NT2/D1 (cell line): Measurements from ENCODE around the gene LAGE3.

Experiments
- DNase-seq: peaks from one replicate; pipeline ENCODE4 v3.0.0-alpha.2; 2011; ENCODE audit warnings: low read depth, low spot score
- H3K27me3 ChIP-seq: 2 replicates; pipeline ENCODE4 v1.6.0; 2011; ENCODE audit warnings: mild to moderate bottlenecking; ENCODE audit not compliant: insufficient read length, insufficient read depth
- H3K36me3 ChIP-seq: 2 replicates; pipeline ENCODE4 v1.6.1; 2011; ENCODE audit warnings: mild to moderate bottlenecking, low read length, mixed read lengths; ENCODE audit not compliant: insufficient read depth, insufficient read length
- H3K4me1 ChIP-seq: 2 replicates; pipeline ENCODE4 v1.5.1; 2011; ENCODE audit not compliant: insufficient read depth, insufficient read length
- H3K4me3 ChIP-seq: 2 replicates; pipeline ENCODE4 v1.5.1; 2011; ENCODE audit warnings: low read depth; ENCODE audit not compliant: insufficient read length
- H3K9ac ChIP-seq: 2 replicates; pipeline ENCODE4 v1.6.0; 2011; ENCODE audit warnings: low read depth; ENCODE audit not compliant: insufficient read length
- H3K9me3 ChIP-seq: 2 replicates; pipeline ENCODE4 v1.5.1; 2011; ENCODE audit warnings: mild to moderate bottlenecking, low read length; ENCODE audit not compliant: insufficient read depth
- SUZ12 ChIP-seq: IDR thresholded peaks from 2 replicates; pipeline ENCODE4 v1.6.1; 2011; ENCODE audit not compliant: insufficient read length, insufficient read depth; ENCODE audit errors: extremely low read depth
- YY1 ChIP-seq: IDR thresholded peaks from 2 replicates; pipeline ENCODE4 v1.6.1; 2011; ENCODE audit not compliant: insufficient read length, insufficient read depth
- ZNF274 ChIP-seq: IDR thresholded peaks from 2 replicates; pipeline ENCODE4 v1.6.1; 2011; ENCODE audit warnings: mild to moderate bottlenecking, low read depth, low read length

The LAGE3 gene

DNA sequence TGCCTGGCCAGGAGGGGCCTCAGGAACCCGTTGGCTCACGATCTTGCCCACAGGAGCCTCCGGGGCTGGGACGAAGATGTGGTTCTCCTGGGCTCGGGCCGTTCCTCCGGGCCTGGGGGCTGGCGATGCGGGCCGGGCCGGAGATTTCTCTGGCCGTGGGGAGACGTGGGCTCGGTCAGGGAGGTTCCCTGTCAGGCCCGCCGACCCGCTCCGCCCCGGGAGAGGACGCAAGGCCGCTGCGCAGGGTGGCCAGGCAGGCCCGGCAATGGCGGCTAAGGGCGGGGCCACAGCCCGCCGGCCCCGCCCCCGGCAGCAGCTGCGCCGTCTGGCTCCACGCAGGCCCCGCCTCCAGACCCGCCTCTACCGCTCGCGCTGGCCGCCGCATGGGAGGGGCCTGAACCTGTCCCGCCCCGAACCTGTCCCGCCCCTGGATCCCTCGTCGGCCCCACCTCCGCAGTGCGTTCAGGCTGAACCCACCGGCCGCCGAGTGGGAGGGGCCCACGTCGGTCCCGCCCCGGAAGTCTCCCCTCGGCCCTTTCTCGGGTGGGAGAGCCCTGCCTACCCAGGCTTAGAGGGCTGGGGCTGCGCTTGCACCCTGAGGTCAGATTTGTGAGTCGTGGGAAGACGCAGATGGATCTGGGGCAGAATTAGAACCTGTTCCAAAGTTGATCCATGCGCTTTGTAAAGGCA, 37.0 kb upstream of the LAGE3 start, which contains the start of gene FAM3A:
TSS of gene FAM3A (minus strand) at position 267 of the 690 bp plus-strand sequence. CDS start 460 bp downstream, outside the sequence.
- Histone ChIP-seq H3K9ac (peak within 1 kb of the TSS; percentile 80), H3K27me3 (no peaks in the 10 kb centered on the region), H3K4me1 (no peaks in the 10 kb centered on the region), H3K4me3 (peak within 1 kb of the TSS; percentile 62), H3K9me3 (no peaks in the 10 kb centered on the region), H3K36me3 (no peaks in the 10 kb centered on the region)
- TF ChIP-seq ZNF274 (no peak), SUZ12 (no peak), YY1 (no peak)
- DNase-seq: peak; percentile 54

DNA sequence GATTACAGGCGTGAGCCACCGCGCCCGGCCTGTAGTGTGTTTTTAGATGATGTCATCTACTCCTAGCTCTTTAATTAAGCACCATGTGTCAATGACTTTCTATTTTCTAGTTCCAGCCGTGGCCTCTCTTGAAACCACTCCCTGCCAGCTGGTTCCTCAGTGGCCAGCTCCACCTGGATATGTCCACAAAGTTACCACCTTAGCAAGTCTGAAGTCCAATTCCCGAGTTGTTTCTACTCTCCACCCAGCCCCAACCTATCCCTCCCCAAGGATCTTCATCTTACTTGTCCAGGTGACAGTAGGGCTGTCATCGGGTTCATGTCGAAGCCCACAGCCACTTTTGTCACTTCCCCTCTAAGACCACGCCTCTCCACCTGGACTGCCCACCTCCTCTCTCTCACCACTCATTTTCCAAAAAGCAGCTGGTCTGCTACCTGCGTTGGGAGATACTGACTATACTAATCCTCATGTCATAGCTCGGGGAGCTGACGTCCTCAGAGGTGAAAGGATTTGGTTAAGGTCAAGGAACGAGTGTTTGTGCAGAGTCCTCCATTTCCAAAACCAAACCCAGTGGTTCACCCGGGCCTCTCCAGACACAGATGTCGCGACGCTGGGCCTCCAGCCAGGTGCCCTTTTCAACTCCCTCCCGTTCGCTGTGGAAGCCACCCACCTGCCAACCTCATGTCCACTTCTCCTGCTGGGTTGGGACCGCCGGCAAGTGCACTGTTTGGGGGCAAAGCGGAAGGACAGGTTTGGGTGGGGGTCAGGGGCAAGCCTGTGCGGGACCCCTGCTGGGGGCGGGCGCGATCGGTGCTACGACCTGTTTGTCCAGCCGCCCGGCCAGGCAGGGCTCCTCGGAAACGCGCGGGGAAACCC, 36.2 kb upstream of the LAGE3 start:
- H3K4me3 ChIP-seq: peak overlapping the region; percentile 62
- no peaks in the 10 kb centered on the region for H3K9me3 ChIP-seq
- TF ChIP-seq SUZ12 (no peak), YY1 (no peak), ZNF274 (no peak)
- H3K27me3 ChIP-seq: no peaks in the 10 kb centered on the region
- DNase-seq: no peak
- no peaks in the 10 kb centered on the region for H3K36me3 ChIP-seq
- H3K9ac ChIP-seq: peak overlapping the region; percentile 80
- H3K4me1 ChIP-seq: no peaks in the 10 kb centered on the region

- Histone ChIP-seq H3K4me1 (no peaks in the 10 kb centered on the region), H3K9me3 (no peaks in the 10 kb centered on the region), H3K27me3 (no peaks in the 10 kb centered on the region), H3K9ac (no peak overlapping the region), H3K36me3 (peaks cover 5% of the 10 kb centered on the region), H3K4me3 (no peak overlapping the region)
- TF ChIP-seq ZNF274: no peak
- no peak for DNase-seq
Measured at GRCh38 chrX:154513716-154514115, 34.6 kb upstream of the LAGE3 start.

DNA sequence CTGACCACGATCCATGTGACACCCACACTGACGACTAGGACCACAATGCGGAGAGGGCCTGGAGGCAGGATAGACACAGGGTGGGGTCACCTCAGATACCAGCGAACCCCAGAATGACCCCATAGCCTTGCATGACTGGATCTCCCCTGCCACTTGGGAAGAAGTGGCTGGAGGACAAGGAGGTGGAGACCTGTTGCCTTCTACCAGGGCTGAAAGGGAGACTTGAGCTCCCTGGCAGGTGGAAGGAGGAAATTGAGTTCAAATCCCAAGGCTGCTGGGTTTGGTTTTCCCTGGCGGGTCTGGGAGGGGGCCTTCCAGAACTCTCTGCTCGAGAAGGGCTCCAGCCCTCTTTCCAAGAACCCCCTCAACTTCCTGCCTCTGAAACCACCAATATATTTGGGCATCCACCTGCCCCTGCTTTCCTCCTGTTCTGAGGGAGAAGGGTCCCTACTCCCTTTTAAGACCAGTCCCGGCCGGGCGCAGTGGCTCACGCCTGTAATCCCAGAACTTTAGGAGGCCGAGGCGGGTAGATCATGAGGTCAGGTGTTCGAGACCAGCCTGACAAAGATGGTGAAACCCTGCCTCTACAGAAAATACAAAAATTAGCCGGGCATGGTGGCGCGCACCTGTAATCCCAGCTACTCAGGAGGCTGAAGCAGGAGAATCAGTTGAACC, 33.9 kb upstream of the LAGE3 start:
- no peak for TF ChIP-seq ZNF274
- TF ChIP-seq YY1: no peak
- TF ChIP-seq SUZ12: no peak
- DNase-seq: no peak
- Histone ChIP-seq H3K9me3 (no peaks in the 10 kb centered on the region), H3K4me1 (no peaks in the 10 kb centered on the region), H3K27me3 (no peaks in the 10 kb centered on the region), H3K36me3 (peaks cover 5% of the 10 kb centered on the region), H3K4me3 (no peak overlapping the region), H3K9ac (no peak overlapping the region)

DNA sequence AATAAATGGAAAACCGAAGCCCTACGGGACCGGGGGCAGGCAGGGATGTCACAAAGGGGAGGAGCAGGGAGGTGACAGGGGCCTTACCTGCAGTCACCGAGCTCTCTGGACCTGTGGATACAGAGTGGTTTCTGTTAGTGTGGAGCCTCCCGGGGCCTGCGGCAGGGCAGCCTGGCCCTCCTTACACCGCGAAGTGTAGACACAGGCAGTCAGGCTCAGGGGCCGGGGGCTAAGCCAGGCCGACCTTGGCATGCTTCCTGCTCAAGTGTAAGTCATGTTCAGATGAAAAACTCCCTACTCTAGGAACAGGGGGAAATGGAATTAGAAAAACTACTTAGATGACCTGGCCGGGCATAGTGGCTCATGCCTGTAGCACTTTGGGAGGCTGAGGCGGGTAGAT, 32.7 kb upstream of the LAGE3 start:
- no peaks in the 10 kb centered on the region for H3K9me3 ChIP-seq
- H3K9ac ChIP-seq: no peak overlapping the region
- TF ChIP-seq YY1: no peak
- no peak overlapping the region for H3K4me3 ChIP-seq
- no peak for DNase-seq
- peaks cover 10% of the 10 kb centered on the region for H3K36me3 ChIP-seq
- no peaks in the 10 kb centered on the region for H3K27me3 ChIP-seq
- H3K4me1 ChIP-seq: no peaks in the 10 kb centered on the region

- peaks cover 10% of the 10 kb centered on the region for H3K36me3 ChIP-seq
- TF ChIP-seq YY1: no peak
- no peak for TF ChIP-seq ZNF274
- TF ChIP-seq SUZ12: no peak
Measured at GRCh38 chrX:154509455-154509854, 30.4 kb upstream of the LAGE3 start.

GRCh38 chrX:154508384-154508745, 29.3 kb upstream of the LAGE3 start:
- H3K9ac ChIP-seq: no peak overlapping the region

More at GRCh38 chrX:154509455-154509854, 30.4 kb upstream of the LAGE3 start:
- DNase-seq: no peak
- Histone ChIP-seq H3K4me3 (no peak overlapping the region), H3K27me3 (no peaks in the 10 kb centered on the region), H3K4me1 (peaks cover 3% of the 10 kb centered on the region), H3K9ac (no peak overlapping the region), H3K9me3 (no peaks in the 10 kb centered on the region)

More at GRCh38 chrX:154508384-154508745, 29.3 kb upstream of the LAGE3 start:
- DNase-seq: no peak
- TF ChIP-seq SUZ12: no peak
- no peak for TF ChIP-seq YY1
- TF ChIP-seq ZNF274: no peak
- Histone ChIP-seq H3K4me3 (no peak overlapping the region), H3K9me3 (no peaks in the 10 kb centered on the region), H3K36me3 (peaks cover 10% of the 10 kb centered on the region), H3K27me3 (no peaks in the 10 kb centered on the region), H3K4me1 (peaks cover 3% of the 10 kb centered on the region)
